ENCODE results near the gene OOSP4A. TPM values are rescaled to one million over a fixed set of nuclear protein-coding genes. Genes with fewer than 3 reads are reported as not detected.

Gene OOSP4A
- total RNA-seq, 1 donor from 2014 or later = not detected

- Mint-ChIP-seq H3K4me1 (ENCODE audit: low read depth, unreplicated experiment) (peaks cover 2% of the 10 kb centered on the region), H3K4me3 (ENCODE audit: unreplicated experiment) (no peak overlapping the region), H3K36me3 (ENCODE audit: low read depth, unreplicated experiment) (no peaks in the 10 kb centered on the region), H3K9me3 (ENCODE audit: unreplicated experiment) (peaks cover 2% of the 10 kb centered on the region), H3K27me3 (ENCODE audit: low read depth, unreplicated experiment) (no peaks in the 10 kb centered on the region), H3K27ac (ENCODE audit: unreplicated experiment) (no peak overlapping the region)
- H3K4me3 ChIP-seq (ENCODE audit: insufficient read depth, low read depth, low read length) = no peak overlapping the region
- no peak overlapping the region for H3K9ac ChIP-seq (ENCODE audit: low read length)
- H4K20me1 ChIP-seq (ENCODE audit: insufficient read depth, low read length) = no peaks in the 10 kb centered on the region
- H2AFZ ChIP-seq (ENCODE audit: low read depth, low read length) = no peak overlapping the region
- H3K27ac ChIP-seq (ENCODE audit: low read depth, low read length) = no peak overlapping the region
- DNase-seq (ENCODE audit: low read depth) (no peak), FAIRE-seq (no peak)
- no peaks in the 10 kb centered on the region for H3K9me3 ChIP-seq (ENCODE audit: insufficient read depth, low read depth, low read length)
- no peak for TF ChIP-seq CTCF (IDR thresholded peaks at IDR 0.05; ENCODE audit: insufficient read depth, low read depth, low read length)
- TF ChIP-seq EZH2 (IDR thresholded peaks at IDR 0.05; ENCODE audit: insufficient read depth, low read length) = no peak
- H3K36me3 ChIP-seq (ENCODE audit: insufficient read depth, low read length) = no peaks in the 10 kb centered on the region
- H3K4me1 ChIP-seq (ENCODE audit: insufficient read depth, low read length) = no peaks in the 10 kb centered on the region
- no peaks in the 10 kb centered on the region for H3K79me2 ChIP-seq (ENCODE audit: insufficient read depth, low read length)
- no peaks in the 10 kb centered on the region for H3K27me3 ChIP-seq (ENCODE audit: insufficient read depth, low read length)
- H3K4me2 ChIP-seq (ENCODE audit: low read length) = no peak overlapping the region
Observed at GRCh38 chr11:59960502-59961381, 3.1 kb upstream of the OOSP4A start.

GRCh38 chr11:59962107-59962482, 1.7 kb upstream of the OOSP4A start:
- Mint-ChIP-seq H3K36me3 (ENCODE audit: low read depth, unreplicated experiment) (no peaks in the 10 kb centered on the region), H3K9me3 (ENCODE audit: unreplicated experiment) (peaks cover 2% of the 10 kb centered on the region), H3K4me3 (ENCODE audit: unreplicated experiment) (no peak overlapping the region), H3K27me3 (ENCODE audit: low read depth, unreplicated experiment) (no peaks in the 10 kb centered on the region), H3K27ac (ENCODE audit: unreplicated experiment) (no peak overlapping the region), H3K4me1 (ENCODE audit: low read depth, unreplicated experiment) (peaks cover 2% of the 10 kb centered on the region)
- no peak for TF ChIP-seq CTCF (IDR thresholded peaks at IDR 0.05; ENCODE audit: insufficient read depth, low read depth, low read length)
- TF ChIP-seq EZH2 (IDR thresholded peaks at IDR 0.05; ENCODE audit: insufficient read depth, low read length) = no peak
- Histone ChIP-seq H3K4me3 (ENCODE audit: insufficient read depth, low read depth, low read length) (no peak overlapping the region), H3K27ac (ENCODE audit: low read depth, low read length) (no peak overlapping the region), H3K79me2 (ENCODE audit: insufficient read depth, low read length) (no peaks in the 10 kb centered on the region), H3K9me3 (ENCODE audit: insufficient read depth, low read depth, low read length) (no peaks in the 10 kb centered on the region), H3K4me2 (ENCODE audit: low read length) (no peak overlapping the region), H4K20me1 (ENCODE audit: insufficient read depth, low read length) (no peaks in the 10 kb centered on the region), H3K36me3 (ENCODE audit: insufficient read depth, low read length) (no peaks in the 10 kb centered on the region), H2AFZ (ENCODE audit: low read depth, low read length) (no peak overlapping the region), H3K4me1 (ENCODE audit: insufficient read depth, low read length) (no peaks in the 10 kb centered on the region), H3K9ac (ENCODE audit: low read length) (no peak overlapping the region), H3K27me3 (ENCODE audit: insufficient read depth, low read length) (no peaks in the 10 kb centered on the region)
- no peak for FAIRE-seq
- no peak for DNase-seq (ENCODE audit: low read depth)

DNA sequence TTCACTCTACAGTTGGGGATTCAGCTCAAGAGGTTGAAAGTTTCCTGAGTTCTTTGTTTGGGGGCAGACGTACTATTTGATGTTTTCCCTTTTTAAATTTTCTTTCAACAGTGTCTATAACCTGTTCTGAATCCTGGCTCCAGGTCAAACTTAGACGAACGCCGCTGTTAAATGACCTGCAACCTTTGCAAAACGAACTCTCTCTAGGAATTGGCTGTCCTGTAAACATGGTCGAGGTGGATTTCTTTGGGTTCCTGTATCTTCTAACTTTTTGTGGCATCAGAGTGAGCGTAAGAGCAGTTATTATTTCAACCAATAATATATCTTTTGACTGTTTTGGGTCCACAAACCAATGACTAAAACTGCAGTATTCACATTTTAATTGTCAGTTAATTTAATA, 1.6 kb downstream of the OOSP4A start:
- no peaks in the 10 kb centered on the region for H3K9me3 Mint-ChIP-seq (ENCODE audit: unreplicated experiment)
- no peak for TF ChIP-seq CTCF (IDR thresholded peaks at IDR 0.05; ENCODE audit: insufficient read depth, low read depth, low read length)
- no peak for TF ChIP-seq EZH2 (IDR thresholded peaks at IDR 0.05; ENCODE audit: insufficient read depth, low read length)
- H3K27me3 ChIP-seq (ENCODE audit: insufficient read depth, low read length) = no peaks in the 10 kb centered on the region
- no peaks in the 10 kb centered on the region for H3K36me3 ChIP-seq (ENCODE audit: insufficient read depth, low read length)
- no peak overlapping the region for H3K4me2 ChIP-seq (ENCODE audit: low read length)
- H3K27ac ChIP-seq (ENCODE audit: low read depth, low read length) = no peak overlapping the region
- no peaks in the 10 kb centered on the region for H3K4me1 Mint-ChIP-seq (ENCODE audit: low read depth, unreplicated experiment)
- DNase-seq (ENCODE audit: low read depth) (no peak), FAIRE-seq (no peak)
- no peaks in the 10 kb centered on the region for H3K4me1 ChIP-seq (ENCODE audit: insufficient read depth, low read length)
- no peak overlapping the region for H3K9ac ChIP-seq (ENCODE audit: low read length)
- no peaks in the 10 kb centered on the region for H3K79me2 ChIP-seq (ENCODE audit: insufficient read depth, low read length)
- H3K27ac Mint-ChIP-seq (ENCODE audit: unreplicated experiment) = no peak overlapping the region
- H3K27me3 Mint-ChIP-seq (ENCODE audit: low read depth, unreplicated experiment) = no peaks in the 10 kb centered on the region
- H2AFZ ChIP-seq (ENCODE audit: low read depth, low read length) = no peak overlapping the region
- H3K36me3 Mint-ChIP-seq (ENCODE audit: low read depth, unreplicated experiment) = no peaks in the 10 kb centered on the region
- H3K4me3 Mint-ChIP-seq (ENCODE audit: unreplicated experiment) = no peak overlapping the region
- no peak overlapping the region for H3K4me3 ChIP-seq (ENCODE audit: insufficient read depth, low read depth, low read length)
- no peaks in the 10 kb centered on the region for H4K20me1 ChIP-seq (ENCODE audit: insufficient read depth, low read length)
- no peaks in the 10 kb centered on the region for H3K9me3 ChIP-seq (ENCODE audit: insufficient read depth, low read depth, low read length)

Measured in astrocyte (in vitro differentiated cells and primary cell).